Thyroid gland (tissue), 4 donors: ENCODE results near the gene HMCES. TPM values are rescaled to one million over a fixed set of nuclear protein-coding genes. Genes with fewer than 3 reads are reported as not detected.

Experiments
- DNase-seq, 2 donors: peaks; one replicate each; pipeline ENCODE4 v3.0.0-alpha.2; 2019
- H3K27ac ChIP-seq, 3 donors: fragments of 200-600 bp; sonication (generic); 1 replicate in 2 of 3; 2 replicates in 1 of 3; pipeline ENCODE4 v1.5.1; 2016 to 2019; ENCODE audit warnings: mild to moderate bottlenecking in 1 of 3, moderate library complexity in 1 of 3
- H3K27me3 ChIP-seq: fragments of 200-600 bp; sonication (generic); one replicate; pipeline ENCODE4 v1.5.1; 2019
- H3K36me3 ChIP-seq, 2 donors: fragments of 200-600 bp; sonication (generic); one replicate each; pipeline ENCODE4 v1.5.1; 2016 to 2019
- H3K4me1 ChIP-seq, 2 donors: fragments of 200-600 bp; sonication (generic); one replicate each; pipeline ENCODE4 v1.5.1; 2017 to 2019
- H3K4me3 ChIP-seq, 3 donors: fragments of 200-600 bp; sonication (generic); replicated peaks in 1 of 3; 1 replicate in 2 of 3; 2 replicates in 1 of 3; pipeline ENCODE4 v1.5.1; 2016; ENCODE audit warnings: mild to moderate bottlenecking in 1 of 3
- H3K9me3 ChIP-seq: fragments of 200-600 bp; sonication (generic); one replicate; pipeline ENCODE4 v1.5.1; 2017
- POLR2A ChIP-seq, 2 donors: fragments of 450-650 bp; IDR thresholded peaks; one replicate each; pipeline ENCODE4 v1.6.1; 2017; ENCODE audit warnings: antibody characterized with exemption in 2 of 2, mild to moderate bottlenecking in 2 of 2, moderate library complexity in 1 of 2
- WGBS, 2 donors: methylation state at CpG; one replicate each; pipeline ENCODE4 v1.1.5; 2017; 5-methylcytosine and 5-hydroxymethylcytosine counted together
- intact Hi-C: fragments of 100-400 bp; cut with DNase I; formaldehyde crosslinking; loops from one replicate; pipeline ENCODE4 v1.15.1; 2023
- total RNA-seq, 4 donors: library from RNA; depleted of rRNA; stranded (reverse); fragments of >200 nt; gene quantifications; one replicate each; pipeline ENCODE4 v1.2.3, GENCODE V29; 2016
- TF ChIP-seq, protein P1 (sequence below), 6 experiments: fragments of 200-600 bp in 3 of 6; fragments of 450-650 bp in 3 of 6; sonication (generic) in 3 of 6; IDR thresholded peaks; one replicate each; pipeline ENCODE4 v1.5.1; 2016 to 2019; ENCODE audit warnings: antibody characterized with exemption in 6 of 6, mild to moderate bottlenecking in 2 of 6, inconsistent platforms in 1 of 6, moderate library complexity in 1 of 6

Gene HMCES
- total RNA-seq: 10 to 100 TPM; 23.7 to 30.9 (median 26.0) TPM

DNA sequence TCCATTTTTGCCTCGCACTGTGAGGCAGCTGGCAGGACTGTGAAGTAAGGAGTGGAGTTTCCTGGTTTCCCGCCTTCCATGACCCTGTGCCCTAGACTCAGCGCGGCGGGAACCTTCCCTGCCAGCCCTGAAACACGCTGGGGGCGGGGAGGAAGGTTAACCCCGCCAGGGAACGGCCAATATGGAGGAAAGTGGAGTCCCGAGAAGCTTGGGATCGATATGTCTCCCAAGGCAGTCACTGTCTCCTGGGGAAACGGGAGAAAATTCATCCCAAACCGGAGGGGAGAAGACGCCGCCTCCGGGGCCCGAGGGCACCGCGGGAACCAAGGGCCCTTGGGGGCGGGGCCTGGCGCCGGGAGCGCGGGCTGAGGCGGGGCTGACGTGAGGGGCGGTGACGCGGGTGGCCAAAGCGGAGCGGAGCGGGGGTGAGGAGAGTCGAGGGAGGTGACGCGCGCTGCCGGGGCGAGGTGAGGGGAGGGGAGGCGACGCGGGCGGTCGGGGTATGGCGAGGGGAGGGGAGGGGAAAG lies at the start of gene HMCES:
TSS of gene HMCES (plus strand) at position 432 of the 527 bp plus-strand sequence. CDS start 863 bp downstream, outside the sequence.
- peak within 1 kb of the TSS; percentile 87 to 95 (median 93) for H3K27ac ChIP-seq
- no peaks in the 10 kb centered on the region for H3K27me3 ChIP-seq
- peak in 1 of 2 donors; percentile 80 for TF ChIP-seq POLR2A (IDR thresholded peaks at IDR 0.05)
- TF ChIP-seq, protein P1, sequence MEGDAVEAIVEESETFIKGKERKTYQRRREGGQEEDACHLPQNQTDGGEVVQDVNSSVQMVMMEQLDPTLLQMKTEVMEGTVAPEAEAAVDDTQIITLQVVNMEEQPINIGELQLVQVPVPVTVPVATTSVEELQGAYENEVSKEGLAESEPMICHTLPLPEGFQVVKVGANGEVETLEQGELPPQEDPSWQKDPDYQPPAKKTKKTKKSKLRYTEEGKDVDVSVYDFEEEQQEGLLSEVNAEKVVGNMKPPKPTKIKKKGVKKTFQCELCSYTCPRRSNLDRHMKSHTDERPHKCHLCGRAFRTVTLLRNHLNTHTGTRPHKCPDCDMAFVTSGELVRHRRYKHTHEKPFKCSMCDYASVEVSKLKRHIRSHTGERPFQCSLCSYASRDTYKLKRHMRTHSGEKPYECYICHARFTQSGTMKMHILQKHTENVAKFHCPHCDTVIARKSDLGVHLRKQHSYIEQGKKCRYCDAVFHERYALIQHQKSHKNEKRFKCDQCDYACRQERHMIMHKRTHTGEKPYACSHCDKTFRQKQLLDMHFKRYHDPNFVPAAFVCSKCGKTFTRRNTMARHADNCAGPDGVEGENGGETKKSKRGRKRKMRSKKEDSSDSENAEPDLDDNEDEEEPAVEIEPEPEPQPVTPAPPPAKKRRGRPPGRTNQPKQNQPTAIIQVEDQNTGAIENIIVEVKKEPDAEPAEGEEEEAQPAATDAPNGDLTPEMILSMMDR (IDR thresholded peaks at IDR 0.05): peak in 2 of 6 experiments; percentile 10 to 14
- intact Hi-C loops: loop anchor here (5.0 kb wide), 1 partner anchor 34 kb away; no protein-coding TSS in a partner anchor
- WGBS, 2 donors: 1 to 2% methylated on average over 29 to 35 of the region's 44 CpGs
- peak; percentile 92 to 93 for DNase-seq
- peaks cover 24 to 38% of the 10 kb centered on the region in 2 donors for H3K36me3 ChIP-seq
- peaks cover 5 to 13% of the 10 kb centered on the region in 2 donors for H3K4me1 ChIP-seq
- H3K4me3 ChIP-seq: peak within 1 kb of the TSS; percentile 66 to 99 (median 85)
- no peaks in the 10 kb centered on the region for H3K9me3 ChIP-seq

GRCh38 chr3:129228891-129229585 lies 49.6 kb upstream of the HMCES start:
- 71 to 76% methylated on average over 11 of the region's 11 CpGs for WGBS, 2 donors
- no peaks in the 10 kb centered on the region for H3K27me3 ChIP-seq
- peaks cover 9 to 16% of the 10 kb centered on the region in 2 donors for H3K4me1 ChIP-seq
- H3K27ac ChIP-seq: peak overlapping the region; percentile 2 to 36 (median 12)
- DNase-seq: no peak
- no peak overlapping the region for H3K4me3 ChIP-seq
- H3K36me3 ChIP-seq: no peaks in the 10 kb centered on the region
- intact Hi-C loops: no loop called here
- no peak for TF ChIP-seq POLR2A (IDR thresholded peaks at IDR 0.05)
- TF ChIP-seq, protein P1 (IDR thresholded peaks at IDR 0.05): no peak
- no peaks in the 10 kb centered on the region for H3K9me3 ChIP-seq

DNA sequence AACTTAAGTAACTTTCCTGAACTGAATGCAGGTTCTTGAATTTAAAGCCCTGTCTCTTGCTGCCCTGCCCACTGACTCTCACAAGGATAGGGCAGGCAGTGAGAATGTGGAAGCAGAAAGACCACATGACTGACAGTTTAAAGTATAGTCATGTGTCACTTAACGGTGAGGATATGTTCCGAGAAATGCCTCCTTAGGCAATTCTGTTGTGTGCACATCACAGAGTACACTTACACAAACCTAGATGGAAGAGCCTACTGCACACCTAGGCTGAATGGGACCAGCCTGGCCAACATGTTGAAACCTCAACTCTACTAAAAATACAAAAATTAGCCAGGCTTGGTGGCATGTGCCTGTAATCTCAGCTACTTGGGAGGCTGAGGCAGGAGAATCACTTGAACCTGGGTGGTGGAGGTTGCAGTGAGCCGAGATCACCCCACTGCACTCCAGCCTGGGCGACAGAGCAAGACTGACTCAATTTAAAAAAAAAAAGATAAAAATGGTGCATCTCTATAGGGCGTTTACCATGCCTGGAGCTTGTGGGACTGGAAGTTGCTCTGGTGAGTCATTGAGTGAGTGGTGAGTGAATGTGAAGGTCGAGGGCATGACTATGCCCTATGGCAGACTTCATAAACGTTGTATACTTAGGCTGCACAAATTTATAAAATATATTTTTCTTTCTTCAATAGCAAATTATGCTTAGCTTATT lies 48.2 kb upstream of the HMCES start:
- H3K27ac ChIP-seq: no peak overlapping the region
- TF ChIP-seq, protein P1 (IDR thresholded peaks at IDR 0.05): no peak
- TF ChIP-seq POLR2A (IDR thresholded peaks at IDR 0.05): no peak
- no peaks in the 10 kb centered on the region for H3K27me3 ChIP-seq
- no peak for DNase-seq
- no peaks in the 10 kb centered on the region for H3K36me3 ChIP-seq
- intact Hi-C loops: no loop called here
- H3K9me3 ChIP-seq: no peaks in the 10 kb centered on the region
- peaks cover 3 to 12% of the 10 kb centered on the region in 2 donors for H3K4me1 ChIP-seq
- 70 to 71% methylated on average over 7 of the region's 7 CpGs for WGBS, 2 donors
- H3K4me3 ChIP-seq: no peak overlapping the region

DNA sequence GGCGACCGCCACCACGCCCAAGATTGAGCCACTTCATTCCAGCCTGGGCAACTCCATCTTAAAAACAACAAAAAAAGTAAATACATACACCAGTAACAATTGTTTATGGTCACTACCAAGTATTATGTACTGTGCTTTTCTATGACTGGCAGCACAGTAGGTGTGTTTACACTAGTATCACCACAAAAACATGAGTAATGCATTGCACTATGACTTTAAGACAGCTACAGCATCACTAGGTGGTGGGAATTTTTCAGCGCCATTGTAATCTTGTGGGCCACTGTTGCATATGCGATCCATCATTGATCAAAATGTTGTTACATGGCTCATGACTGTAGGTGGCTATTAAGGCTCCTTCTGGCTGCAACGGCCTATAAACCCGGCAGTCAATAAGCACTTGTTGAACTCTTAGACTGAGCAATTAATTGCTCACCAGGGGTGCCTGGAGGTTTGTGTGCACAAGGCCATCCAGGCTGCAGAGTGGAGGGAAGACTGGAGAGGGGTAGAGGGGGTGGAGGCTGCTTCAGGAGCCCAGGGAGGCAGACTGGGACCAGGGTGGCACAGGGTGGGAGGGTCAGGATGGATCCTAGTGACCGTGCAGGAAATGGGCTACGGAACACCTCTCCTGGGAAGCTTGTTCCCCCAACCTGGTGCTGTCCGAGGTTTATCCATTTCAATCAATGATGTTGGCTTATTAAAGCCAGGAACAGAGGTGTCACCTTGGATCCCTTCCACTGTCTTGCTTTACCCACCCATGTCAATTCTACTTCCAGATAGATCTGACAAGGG lies 47.1 kb upstream of the HMCES start:
- no peak for DNase-seq
- no peak overlapping the region for H3K27ac ChIP-seq
- H3K36me3 ChIP-seq: no peaks in the 10 kb centered on the region
- H3K4me1 ChIP-seq: peaks cover 0 to 9% of the 10 kb centered on the region in 2 donors
- no peaks in the 10 kb centered on the region for H3K9me3 ChIP-seq
- WGBS, 2 donors: 73 to 75% methylated on average over 10 of the region's 10 CpGs
- TF ChIP-seq POLR2A (IDR thresholded peaks at IDR 0.05): no peak
- TF ChIP-seq, protein P1 (IDR thresholded peaks at IDR 0.05): no peak
- intact Hi-C loops: no loop called here
- no peaks in the 10 kb centered on the region for H3K27me3 ChIP-seq
- H3K4me3 ChIP-seq: no peak overlapping the region
